ENCODE measurements around the gene FRRS1L.

Gene FRRS1L, protein sequence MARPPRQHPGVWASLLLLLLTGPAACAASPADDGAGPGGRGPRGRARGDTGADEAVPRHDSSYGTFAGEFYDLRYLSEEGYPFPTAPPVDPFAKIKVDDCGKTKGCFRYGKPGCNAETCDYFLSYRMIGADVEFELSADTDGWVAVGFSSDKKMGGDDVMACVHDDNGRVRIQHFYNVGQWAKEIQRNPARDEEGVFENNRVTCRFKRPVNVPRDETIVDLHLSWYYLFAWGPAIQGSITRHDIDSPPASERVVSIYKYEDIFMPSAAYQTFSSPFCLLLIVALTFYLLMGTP

DNA sequence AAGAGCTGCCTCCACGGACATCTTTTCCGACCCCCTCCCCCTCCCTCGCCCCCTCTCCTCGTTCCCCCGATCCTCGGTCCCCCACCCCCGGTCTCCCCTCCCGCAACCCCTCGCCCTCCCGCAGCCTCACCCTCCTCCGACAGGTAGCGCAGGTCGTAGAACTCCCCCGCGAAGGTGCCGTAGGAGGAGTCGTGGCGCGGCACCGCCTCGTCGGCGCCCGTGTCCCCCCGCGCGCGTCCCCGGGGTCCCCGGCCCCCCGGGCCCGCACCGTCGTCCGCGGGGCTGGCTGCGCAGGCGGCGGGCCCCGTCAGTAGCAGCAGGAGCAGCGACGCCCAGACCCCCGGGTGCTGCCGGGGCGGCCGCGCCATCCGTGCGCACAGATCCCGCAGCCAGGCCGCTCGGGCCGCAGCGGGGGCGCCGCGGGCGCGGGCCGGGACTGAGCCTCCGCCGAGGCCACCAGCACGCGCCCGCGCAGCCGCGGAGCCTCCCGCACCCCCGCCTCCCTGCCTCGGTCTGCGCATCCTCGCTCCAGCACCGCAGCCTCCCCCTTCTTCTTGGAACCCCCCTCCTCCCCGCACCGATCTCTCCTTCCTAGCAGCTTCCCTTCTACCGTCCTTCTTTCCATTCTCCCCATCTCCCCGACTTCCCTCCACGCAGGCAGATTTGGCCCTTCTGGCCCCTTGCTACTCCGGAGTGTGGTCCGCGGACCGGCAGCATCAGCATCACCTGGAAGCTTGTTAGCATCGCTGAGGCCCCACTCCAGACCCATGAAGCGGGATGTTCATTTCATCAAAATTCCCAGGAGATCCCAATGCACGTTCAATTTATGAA lies at the start of gene FRRS1L:
FRRS1L (minus strand) TSS at position 479 of the 831 bp plus-strand sequence; CDS start at position 368, 111 bp downstream.
- DNase-seq, result no peak

DNA sequence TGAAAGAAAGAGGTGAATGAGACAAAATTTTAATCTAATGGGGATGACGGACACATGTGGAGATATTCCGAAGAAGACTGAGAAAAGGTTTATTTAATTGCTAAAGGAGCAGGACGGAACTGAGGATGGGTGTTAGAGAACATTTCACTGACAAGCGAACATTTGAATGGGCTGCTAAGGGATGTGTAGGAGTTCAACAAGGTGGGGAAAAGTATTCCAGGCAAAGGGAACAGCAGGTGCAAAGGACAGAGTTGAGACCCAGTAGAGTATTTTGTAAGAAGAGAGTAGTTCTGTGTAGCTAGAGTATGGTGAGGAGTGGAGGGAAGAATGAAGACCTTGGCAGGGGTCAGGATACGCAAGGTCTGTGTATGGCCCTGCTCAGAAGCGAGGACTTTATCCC lies 47.4 kb upstream of the FRRS1L start:
- DNase-seq, result no peak

DNA sequence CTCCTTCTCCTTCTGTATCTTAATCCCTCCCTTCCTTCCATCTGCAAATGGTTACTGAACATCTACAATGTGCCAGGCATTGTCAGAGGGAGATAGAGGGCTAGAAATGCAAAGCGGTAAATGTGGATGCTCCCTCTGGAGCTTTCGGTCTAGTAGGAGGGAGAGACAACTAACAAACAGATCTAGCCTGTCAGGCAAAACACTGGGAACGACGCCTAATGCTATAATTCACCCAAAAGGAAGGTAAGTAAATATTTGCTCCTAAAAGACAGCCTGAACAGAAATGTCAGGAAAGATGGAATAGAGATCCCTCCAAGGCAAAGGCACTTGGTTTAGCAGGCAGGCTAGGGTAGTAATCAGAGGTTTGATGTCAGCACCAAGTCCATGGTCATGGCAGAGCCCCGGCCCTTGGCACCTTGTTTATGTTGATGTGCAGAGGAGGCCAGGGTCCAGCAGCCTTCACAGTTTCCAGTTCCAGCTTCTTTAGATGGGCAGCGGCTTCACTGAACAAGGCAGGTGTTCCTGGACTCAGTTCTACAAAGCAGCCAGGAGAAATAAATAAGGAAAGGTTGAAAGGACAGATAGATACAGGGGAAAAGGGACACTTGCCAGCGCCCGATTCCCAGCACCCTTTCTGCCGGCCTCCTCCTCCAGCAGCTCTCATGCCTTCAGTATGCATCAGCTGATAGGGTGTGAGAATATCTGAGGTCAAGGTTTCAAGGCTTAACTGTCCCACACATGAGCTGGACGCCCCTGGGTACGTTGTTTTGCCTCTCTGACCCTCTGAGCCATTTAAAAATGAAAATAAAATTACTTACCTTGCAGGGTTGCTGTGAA lies 46.5 kb upstream of the FRRS1L start:
- no peak for DNase-seq

GRCh38 chr9:109212768-109213167 lies 45.7 kb upstream of the FRRS1L start:
- DNase-seq, result no peak

DNA sequence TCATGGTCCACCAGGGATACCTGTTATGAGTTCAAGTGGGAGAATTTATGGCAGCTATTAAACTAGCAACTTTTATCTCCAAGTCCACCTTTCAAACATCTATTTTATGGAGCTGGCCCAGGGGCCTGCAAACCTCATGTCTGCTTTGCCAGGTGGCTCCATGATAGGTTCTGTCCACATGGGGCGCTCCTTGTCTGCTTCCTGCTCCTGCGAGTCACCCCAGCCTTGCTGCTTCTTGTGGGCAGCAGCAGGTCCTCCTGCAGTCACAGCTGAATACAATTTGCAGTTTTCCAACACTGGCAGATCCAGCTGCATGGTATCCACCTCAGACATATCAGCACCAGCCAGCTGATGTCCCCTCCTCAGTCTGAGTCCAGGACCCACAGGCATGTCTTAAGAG lies 39.6 kb upstream of the FRRS1L start:
- no peak for DNase-seq

GRCh38 chr9:109205526-109205925 lies 38.5 kb upstream of the FRRS1L start:
- DNase-seq, result no peak

DNA sequence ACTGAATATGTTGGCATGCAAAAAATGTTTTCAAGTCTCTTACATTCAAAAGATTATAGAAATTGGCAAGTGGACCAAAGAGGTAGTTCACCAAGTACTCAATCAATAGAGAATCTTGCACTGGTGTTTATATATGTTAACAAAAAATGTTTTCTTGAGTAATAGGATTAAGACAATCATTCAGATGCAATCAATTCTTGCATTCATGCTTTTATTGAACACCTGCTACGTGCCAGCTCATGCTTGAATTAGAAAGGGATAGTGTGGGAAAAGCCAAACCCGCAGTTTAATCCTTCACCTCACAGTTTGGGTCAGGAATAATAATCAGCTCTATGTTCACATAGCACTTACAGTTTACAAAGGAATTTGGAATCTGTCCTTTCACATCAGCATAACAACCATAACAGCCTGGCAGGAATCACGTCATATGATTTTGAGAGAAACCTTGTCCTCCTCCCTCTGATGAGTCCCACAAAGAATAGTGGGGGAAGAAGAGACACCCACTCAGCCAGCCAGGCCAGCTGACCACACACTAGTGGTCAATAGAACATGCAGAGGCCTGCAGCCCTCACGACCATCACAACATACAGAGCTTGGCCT lies 36.8 kb upstream of the FRRS1L start:
- DNase-seq, result no peak

DNA sequence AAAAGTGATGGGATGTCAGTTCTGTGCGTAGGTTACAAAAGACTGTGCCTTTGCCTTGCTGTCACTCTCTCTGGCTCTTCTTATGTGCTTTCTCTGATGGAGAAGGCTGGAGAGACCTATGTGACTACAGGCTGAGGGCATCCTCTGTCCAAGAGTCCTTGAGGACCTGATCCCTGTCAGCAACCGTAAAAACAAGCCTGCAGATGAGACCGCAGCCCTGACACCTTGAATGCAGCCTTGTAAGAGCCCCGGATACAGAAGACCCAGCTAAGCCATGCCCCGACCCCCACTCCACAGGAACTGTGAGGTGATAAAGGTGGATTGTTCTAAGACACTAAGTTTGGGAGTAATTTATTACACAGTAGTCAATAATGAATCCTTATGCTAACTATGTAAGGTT lies 32.6 kb upstream of the FRRS1L start:
- DNase-seq, result no peak

DNA sequence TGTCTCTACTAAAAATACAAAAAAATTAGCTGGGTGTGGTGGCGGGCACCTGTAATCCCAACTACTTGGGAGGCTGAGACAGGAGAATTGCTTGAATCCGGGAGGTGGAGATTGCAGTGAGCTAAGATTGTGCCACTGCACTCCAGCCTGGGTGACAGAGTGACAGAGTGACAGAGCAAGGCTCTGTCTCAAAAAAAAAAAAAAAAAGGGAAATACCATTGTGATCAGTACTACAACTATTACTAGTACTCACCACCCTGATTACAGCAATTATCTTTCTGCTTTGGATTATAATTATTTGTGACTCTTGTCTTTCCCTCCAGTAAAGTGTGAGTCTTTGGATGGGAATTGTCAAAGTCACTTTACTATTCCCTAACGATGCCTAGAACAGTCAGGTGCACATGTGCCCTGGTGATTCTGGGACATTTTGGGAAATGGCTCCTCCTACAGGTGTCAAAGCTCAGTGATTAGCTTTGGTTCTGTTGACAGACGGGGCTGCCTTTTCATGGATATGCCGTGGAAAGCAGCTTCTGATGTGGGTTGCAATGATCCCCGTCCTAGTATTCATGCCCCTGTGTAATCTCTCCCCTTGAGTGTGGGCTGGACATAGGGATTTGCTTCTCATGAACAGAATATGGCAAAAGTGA lies 31.8 kb upstream of the FRRS1L start:
- DNase-seq, result no peak

DNA sequence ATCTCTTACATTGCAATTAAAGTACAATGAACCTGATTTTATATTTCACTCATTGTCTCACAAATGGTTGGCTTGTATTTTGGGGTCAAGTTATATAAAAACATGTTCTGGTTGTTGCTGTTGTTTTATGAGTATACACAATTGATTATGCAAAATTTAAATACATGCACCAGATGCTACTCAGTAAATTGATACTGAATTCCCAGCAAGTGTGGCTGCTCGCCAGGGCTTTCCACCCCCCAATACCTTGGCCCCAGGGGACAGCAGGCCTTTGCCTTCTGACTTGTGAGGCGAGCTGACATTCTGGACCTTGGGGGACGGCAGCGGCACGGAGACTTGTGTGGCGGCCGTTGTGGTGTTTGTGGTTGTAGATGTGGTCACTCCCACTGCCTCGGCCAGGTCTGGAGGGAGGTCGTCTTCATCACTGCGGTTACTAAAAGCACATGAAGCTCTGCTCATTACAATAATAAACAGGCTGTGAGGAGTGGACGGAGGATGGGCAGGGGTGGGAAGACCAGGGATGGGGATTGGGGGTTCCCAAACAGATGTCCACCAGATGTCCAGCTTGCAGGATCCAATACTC lies 27.0 kb upstream of the FRRS1L start:
- DNase-seq, result no peak

GRCh38 chr9:109192732-109193361 lies 25.8 kb upstream of the FRRS1L start:
- no peak for DNase-seq

DNA sequence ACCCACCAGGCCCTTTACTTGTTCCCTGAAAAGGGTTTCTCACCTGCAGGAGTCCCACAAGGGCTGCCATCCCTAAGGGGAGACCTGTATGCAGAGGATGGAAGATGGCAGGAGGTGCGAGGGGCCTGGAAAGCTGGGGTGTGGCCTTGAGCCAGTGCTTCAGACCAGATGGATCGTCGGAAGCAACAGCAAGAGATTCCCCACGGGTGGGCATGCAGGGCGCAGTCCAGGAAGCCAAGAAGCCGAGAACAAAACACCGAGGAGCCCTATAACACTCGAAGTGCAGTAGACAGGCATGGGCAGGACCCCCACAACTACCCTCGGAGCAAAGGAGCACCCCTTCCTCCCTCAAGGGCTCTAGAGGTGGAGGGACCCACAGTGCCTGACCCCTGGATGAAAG lies 24.7 kb upstream of the FRRS1L start:
- no peak for DNase-seq

DNA sequence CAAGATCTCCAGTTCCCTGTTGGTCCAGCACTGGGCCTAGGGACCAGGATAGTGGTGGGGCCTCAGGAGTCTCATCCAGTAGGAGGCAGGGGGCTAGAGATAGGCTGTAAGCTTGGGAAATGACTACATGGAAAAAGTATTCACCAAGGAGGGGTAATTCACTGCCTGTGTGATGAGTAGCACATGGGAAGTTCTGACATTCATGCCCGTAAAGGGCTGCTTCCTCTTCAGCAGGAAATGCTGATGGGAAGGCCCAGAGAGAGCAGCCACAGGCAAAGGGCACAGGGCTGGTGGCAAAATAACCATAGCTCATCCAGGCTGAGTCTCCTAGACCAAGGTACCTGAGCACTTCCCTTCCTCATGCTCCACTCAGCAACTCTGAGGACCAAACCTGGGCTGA lies 23.1 kb upstream of the FRRS1L start:
- no peak for DNase-seq

DNA sequence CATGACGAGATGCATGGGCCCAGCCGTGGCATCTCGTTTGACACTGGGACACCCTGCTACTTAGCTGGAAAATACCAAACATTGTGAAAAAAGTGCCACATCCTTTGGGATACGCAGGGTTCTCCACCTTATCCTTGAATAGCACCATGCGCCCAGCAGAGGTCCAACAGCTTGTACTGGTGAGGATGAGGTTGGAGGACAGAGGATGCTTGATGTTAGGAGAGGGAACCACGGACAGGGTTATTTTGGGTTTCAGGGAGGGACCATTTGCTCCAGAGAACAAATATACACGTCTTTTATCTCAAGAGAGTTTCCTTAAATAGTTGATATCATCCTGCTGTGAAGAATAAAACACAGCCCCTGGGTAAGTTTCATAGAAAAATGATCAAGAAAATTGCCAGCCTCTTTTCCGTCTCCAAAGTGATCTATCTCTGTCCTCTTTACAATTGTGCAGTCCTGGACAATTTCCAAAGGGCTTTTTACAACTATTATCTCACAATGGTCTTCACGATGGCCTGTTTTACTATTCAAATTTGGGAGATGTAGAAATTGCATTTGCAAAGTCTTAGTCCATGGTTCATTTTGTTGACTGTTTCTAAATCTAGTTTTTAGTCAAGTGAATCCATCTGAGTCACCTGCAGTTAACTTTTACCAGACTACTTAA lies 19.9 kb upstream of the FRRS1L start:
- no peak for DNase-seq

DNA sequence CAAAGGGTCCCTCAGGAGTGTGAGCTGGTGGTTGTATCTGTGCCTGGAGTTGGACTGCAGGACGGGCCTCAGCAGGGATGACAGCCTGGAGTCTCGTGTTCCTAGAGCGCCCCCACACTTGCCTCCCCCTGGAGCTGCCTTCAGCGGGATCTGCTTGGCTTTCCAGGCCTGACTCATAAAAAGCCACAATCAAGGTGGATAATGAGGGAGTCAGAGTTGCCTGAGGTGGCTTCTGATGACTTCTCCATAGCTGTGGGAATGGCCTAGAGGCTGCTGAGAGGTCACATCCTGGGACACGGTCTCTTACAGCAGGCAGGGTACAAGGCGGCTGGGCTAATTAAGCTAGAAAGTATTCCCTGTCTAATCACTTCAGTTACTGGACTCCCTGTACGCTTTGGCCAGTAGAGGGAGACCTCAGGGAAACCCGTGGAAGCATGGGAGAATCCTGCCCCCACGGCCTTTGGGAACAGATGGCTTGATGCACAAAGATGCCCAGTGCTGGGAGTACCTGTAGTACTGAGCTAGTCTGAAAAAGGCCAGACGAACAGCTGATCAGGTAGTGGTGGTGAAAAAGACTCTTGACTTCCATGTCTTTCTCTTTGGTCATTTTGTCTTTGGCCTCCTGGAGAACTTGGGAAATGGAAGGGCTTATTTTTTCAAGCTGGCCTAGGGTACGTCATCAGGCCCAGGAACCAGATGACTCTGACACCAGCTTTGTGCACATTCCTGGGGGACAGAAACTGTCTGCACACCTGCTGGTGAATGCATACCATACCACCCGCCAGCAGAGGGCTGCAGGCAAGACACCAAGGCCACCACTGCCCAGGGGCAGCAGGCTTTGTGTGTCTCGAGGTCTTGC lies 16.1 kb upstream of the FRRS1L start:
- no peak for DNase-seq

DNA sequence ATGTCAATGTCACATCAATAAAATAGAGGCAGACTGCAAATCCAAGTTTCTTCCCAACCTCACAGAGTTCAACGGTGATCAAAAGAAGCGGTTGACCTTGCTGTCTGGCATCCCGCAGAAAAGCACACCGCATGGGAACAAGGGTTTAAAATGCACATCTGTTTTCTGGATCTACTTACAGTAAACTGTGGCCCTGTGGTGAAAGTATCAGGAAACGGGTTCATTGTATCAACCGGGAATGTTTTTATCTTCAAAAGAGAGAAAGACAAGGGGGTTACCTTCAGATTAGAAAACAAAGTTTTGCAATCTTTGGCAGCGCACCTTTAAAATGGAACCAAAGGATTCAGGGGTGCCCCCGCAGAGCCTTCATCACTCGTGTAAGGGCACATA lies 15.5 kb upstream of the FRRS1L start:
- no peak for DNase-seq

- no peak for DNase-seq
These were observed 14.2 kb upstream of the FRRS1L start for GRCh38 chr9:109181284-109181683.

DNA sequence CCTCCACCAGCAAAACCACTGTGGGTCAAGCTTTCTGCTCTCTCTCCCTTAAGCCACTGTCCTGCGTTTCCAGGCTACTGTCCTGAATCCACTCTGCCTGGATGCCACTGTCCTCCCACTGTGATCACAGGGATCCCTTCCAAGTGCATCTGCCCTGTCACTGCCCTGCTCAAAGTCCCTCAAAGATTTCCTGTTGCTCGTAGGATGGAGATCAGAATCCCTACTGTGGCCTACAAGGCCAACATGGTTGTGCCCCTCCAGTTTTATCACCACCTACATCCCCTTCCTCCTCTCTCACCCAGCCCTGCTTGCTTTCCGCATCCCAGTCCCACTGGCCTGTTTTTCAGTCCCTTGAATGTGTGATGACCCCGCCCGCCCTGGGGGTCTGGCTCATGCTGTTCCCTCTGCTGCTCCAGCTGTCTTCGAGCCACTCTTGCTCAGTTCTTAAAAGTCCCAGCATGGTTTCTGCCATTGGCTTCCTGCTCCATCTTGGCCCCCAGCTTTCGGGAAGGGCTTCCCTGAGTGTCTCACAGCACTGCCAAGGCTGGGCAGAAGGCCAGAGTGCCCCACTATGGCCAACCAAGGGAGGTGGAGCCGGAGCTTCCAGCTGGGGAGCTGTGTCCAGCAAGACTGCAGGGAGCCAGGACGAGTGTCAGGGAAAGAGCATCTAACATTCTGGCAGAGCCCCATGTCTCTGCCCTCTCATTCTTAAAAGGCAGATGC lies 12.9 kb upstream of the FRRS1L start:
- no peak for DNase-seq

DNA sequence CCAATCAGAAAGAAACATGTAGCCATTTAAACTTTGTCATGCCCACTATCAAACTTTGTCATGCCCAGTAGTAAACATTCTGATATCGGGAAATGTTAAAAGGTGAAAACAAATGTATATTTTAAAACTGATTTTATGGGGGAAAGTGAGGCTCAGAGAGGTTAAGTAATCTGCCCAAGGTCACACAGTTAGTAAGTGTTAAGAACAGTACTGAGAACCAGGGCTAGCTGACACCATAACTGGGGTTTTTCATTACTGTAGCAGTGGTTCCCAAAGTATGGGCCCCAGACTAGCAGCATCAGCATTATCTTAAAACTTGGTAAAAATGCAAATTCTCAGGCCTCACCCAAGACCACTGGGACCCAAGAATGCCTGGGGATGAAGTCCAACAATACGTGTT lies 9.9 kb upstream of the FRRS1L start:
- DNase-seq, result no peak
